CD4-positive, alpha-beta T cell treated with Interleukin-6 at 100 ng/mL for 8 hours (primary cell): ENCODE data around the gene SPATA12.

Experiments used
- DNase-seq: peaks from one replicate; pipeline ENCODE4 v3.0.0-alpha.2; 2020; ENCODE audit warnings: mixed read lengths, low spot score

The SPATA12 gene, protein sequence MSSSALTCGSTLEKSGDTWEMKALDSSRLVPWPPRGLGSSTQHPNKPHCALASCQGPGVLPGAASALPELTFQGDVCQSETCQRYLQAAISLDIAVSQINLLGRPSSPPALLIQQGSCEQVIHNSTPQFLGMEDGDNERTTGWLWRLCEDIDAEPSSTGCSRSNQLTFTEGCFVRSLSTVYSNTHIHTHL

DNA sequence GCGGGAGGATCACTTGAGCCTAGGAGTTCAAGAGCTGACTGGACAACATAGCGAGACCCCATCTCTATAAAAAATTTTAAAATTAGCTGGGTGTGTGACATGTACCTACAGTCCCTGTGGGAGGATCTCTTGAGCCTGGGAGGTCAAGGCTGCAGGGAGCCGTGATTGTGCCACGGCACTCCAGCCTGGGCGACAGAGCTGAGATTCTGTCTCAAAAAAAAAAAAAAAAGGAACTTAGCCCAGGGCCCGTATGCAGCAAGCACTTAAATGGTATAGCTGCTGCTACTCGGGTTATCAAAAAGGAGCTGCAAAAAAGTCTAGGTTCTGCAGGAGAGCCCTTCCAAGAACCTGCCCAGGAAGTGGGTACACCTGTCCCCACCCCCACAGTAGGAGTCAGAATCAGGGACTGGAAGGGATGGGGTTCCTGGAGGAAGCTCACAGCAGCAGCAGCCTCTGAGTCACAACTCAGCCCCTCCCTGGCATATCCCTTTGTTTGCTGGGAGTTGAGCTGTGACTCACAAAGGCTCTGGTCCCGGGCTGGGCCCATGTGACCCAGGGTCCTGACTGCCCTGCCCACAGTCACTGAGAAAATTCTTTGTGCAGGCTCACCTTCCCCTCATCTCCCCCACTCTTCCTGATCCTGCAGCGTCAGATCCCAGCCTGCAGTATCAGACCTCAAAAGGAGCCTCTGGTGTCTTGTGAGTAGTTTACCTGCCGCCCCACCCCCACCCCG, at the start of gene SPATA12:
Gene SPATA12 (plus strand): TSS at position 576 of the 733 bp plus-strand sequence. CDS start 13,031 bp downstream, outside the sequence.
- DNase-seq: no peak

DNA sequence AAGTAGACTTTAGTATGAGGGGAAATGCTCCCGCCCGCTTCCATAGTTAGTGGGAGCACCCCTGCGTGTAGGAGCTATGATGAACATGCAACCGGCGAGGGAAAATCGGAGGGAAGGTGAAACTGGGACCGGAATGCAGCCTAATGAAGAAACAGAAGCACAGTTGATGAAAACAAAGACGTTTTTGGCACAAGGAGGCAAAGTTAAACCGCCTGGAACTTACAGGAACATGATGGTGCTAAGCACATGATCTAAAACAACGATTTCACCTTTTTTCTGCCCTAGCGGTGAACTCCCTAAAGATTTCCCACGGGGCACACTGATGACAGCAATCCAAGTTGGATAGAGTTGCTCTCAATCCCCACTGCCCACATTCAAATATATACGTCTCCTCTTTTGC, 49.4 kb upstream of the SPATA12 start:
- DNase-seq: no peak

DNA sequence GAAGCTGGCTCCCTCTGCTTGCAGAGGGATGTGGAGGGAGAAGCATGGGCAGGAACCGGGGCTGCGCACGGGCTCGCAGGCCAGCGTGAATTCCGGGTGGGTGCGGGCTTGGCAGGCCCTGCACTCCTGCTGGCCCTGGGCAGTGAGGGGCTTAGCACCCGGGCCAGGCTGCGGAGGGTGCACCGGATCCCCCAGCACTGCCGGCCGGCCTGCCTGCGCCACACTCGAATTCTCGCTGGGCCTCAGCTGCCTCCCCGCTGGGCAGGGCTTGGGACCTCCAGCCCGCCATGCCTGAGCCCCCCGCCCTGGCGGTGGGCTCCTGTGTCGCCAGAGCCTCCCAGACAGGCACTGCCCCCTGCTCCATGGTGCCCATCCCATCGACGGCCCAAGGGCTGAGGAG, 47.6 kb upstream of the SPATA12 start:
- DNase-seq: no peak

DNA sequence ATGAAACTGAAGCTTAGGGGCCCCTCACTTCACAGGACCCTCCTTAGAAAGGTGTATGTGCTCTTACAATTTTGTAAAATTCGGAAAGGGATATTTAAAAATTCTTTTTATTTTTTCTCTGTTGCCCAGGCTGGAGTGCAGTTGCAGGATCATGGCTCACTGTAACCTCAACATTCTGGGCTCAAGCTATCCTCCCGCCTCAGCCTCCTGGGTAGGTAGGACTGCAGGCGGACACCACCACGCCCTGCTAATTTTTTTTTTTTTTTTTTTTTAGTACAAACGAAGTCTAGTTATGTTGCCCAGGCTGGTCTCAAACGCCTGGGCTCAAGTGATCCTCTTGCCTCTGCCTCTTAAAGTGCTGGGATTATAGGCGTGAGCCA, 45.1 kb upstream of the SPATA12 start:
- no peak for DNase-seq

DNA sequence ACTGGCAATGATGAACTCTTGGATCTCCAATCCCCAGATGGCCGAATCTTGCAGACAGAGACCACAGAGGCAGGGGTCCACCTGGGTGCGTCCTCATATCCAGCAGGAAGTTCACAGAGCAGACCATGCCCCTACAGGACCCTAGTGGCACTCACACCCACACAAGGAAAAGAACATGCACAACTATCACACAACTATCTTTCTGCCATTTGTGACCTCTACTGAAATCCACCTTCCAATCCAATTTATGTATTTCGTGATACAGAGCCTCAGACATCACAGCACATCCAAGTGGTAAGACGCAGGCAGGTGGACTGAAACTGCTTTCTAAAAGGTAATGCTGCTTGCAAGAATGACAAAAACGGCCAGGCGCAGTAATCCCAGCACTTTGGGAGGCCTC, 44.6 kb upstream of the SPATA12 start:
- no peak for DNase-seq

DNA sequence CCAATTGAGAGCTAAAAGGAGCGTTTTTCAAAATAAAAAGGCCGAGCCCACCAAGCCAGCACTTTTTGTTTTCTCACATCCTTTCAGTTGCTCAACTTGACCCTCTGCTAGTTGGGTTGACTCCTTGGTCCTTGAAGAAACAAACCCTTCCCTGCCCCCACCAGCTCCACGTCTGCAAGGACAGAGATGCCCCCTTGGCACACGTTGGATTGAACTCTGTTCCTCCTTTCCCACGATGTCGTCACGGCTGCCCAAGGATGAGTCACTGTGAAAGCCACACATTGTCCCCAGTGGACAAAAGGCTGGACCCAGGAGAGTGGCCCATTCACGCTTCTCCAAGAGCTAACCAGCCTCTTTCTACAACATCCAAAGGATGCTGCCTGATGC, 43.0 kb upstream of the SPATA12 start:
- no peak for DNase-seq

DNA sequence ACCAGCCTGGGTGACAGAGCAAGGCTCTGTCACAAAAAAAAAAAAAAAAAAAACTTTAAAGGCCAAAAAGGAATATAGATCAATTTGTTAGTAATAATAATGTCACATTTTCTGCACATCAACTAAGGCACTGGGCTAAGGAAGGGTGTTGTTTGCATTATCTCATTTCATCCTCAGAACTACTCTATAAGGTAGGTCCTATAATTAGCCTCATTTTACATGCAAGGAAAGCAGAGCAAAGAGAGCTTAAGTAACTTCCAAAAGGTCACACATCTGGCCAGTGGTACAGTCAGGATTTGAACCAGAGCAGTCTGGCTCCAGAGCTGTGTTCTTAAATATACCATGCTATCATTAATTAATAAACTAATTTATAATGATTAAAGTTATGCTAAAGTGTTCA, 42.2 kb upstream of the SPATA12 start:
- DNase-seq: no peak

DNA sequence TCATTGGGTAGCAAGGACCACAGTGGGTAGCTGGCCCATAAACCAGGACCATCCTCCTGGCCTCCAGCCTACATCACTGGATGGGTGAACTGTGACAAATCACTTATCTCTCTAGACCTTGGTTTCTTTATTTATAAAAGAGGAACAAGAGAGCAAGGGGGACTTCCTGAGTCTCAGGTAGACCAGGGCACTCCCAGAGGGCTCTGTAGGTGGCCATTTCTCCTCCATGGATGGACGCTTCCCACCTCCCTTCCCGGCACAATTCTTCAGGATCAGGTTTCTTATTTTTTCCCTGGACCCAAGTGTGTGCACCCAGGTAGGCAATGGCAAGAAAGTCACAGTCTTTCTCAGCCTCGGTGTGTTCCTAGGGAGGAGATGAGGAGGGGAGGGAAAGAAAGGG, 41.4 kb upstream of the SPATA12 start:
- no peak for DNase-seq

DNA sequence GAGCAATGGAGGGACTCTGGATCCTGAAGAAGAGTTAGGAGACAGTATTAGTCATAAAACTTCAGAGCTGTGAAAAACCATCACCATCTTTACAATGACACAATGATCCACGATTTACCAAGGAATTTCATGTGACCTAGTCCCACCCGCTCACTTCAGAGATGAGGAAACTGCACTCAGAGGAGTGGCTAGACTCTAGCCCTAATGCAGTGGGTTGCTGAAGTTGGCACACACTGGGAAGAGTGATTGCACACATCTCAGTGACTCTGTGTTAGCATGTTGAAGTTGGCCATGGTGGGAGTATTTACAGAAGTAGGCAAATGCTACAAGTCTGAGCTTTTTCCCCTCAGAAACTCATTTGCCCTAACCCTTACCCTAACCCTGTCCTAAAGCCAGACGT, 35.2 kb upstream of the SPATA12 start:
- DNase-seq: no peak

DNA sequence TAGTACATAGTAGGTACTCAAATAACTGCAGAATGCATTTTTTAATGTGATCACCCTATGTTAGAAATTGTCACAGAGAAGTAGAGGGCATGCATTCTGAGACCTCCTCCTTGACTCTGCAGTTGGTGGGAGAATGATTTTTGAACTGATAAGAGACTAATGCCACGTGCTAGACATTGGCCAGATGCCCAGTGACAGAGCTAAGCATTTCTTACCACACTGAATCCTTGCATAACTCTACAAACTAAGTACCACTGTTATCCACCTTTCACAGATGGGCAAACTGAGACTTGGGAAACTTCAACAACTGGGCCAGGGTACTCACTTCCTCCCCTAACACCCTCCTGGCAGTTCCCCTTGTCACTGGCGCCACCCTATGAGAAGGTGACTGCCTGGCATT, 33.5 kb upstream of the SPATA12 start:
- no peak for DNase-seq

DNA sequence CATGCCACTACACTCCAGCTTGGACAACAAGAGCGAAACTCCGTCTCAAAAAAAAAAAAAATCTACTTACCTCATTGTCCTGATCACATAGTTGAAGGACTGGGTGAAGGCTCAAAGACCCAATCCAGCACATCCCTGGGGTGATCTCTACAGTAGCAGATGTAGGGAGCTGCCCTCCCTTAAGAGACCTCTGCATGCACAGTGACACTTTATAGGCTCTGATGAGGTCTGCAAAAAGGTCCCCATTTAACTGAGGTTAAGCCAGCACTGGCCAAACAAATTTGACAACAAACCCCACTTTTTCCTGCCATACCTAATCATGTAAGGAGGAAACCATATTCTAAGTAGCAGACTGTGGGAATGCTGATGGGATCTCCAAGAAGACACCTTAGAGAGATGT, 31.1 kb upstream of the SPATA12 start:
- DNase-seq: no peak

DNA sequence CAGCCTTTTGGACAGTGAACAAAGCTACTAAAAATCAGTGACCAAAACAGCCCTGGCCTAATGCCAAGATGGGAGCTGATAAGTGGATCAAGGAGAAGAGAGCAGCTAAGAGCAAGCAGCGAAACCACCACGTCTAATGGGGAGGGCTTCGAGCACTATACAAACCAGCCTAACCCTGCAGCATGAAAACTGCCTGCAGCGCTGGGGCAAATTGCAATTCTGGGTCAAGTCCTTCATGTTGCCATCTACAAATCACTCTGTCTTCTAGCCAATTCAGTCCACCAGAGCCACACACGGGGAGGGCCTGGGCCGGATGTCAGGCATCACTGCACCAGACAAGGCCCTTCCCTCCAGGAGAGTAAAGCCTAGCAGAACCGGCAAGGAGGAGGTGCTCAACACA, 30.5 kb upstream of the SPATA12 start:
- DNase-seq: no peak

DNA sequence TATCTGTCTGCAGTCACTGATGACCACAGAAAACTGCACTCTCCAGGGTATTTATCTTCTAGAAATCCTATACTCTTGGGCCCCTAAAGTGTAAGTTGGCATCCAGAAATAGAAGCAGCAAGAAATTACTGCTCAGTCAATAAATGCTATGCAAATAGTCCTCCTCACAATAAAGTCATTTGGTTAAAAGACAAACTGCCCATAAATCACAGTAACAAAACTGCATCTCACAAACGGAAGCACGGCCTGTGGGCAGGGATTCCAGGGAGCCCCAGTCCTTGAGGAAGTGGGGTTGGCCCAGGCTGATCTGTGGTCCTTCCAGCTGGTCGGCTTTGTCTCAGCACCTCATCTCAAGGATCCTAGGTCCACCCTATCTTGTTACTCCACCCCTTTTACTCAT, 29.7 kb upstream of the SPATA12 start:
- DNase-seq: no peak

DNA sequence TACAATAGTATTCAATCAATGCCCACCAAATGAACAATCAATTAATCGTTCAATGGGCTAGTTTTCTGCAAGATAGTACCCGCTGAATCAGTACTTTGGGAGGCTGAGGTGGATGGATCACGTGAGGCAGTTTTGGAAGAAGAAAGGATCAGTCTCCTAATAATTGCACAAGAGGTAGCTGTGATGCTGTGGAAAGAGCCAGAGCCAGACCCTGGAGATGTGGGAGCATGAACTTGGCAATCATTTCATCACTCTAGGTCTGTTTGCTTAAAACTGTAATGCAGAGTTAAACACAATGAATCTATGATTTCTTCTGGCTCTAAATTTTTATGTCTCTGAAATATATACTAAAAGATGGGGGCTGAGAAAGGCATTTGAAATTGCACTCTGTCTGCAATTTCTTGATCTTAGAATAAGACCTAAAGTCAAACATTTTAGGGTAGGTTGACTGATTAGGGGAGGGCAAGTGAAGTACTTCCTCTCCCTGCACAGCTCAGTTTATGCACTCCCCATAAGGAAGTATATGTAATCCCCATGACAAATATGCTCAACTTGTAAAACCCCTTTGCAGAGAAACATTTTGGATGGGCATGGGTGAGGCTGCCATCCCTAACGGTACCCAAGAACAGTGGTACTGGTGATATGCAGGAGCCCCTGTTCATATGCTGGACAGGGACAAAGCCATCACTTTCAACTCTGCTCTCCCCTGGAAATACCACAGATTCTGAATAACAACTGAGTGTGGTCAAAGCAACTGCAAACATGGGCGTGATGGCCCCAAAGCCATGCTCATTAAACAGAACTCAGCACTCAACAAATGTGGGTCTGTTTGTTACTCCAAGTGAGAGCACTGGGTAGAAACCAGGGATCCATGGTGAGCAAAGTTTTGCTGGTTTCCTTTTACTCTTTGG, 28.6 kb upstream of the SPATA12 start:
- no peak for DNase-seq

DNA sequence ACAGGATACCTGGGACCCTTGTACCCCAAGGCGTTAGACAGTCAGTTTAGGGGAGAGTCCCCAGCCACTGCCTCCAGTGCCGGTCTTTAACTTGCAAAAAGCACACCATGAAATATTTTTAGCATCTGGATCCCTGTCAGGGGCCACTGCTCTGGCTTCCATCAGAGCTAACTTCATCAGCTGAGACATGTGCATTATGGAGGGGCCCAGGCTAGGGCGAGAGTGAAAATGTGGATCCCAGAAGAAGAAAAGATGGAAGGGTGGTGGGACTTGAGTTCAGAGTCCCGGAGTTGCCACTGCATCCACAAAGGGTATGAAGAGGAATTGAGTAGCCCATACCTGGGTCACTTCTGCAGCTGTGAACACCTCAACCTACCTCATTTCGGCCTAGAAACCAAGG, 23.5 kb upstream of the SPATA12 start:
- DNase-seq: no peak

DNA sequence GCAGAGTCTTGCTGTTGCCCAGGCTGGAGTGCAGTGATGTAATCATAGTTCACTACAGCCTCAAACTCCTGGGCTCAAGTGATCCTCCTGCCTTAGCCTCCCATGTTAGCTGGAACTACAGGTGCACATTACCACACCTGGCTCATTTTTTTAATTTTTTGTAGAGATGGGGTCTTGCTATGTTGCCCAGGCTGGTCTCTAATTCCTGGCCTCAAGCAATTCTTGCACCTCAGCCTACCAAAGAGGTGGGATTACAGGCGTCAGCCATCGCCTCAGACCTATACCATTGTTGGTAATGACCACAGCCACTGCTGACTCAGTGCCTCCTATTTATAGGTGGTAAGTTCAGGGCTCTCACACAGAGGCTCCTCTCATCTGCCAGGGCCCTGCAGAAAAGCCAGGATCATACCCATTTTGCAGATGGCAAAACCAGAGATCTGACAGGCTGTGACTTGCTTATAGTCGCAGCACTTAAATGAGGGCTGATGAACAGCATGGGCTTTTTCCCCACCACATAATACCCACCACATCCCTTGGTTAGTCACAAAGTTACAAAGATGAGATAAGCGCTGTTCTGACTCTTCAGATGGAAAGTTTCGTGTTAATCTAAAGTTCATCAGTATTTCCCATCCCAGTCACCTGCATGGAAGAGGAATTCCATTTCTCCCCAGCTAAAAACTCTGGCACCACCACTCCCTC, 21.8 kb upstream of the SPATA12 start:
- no peak for DNase-seq

DNA sequence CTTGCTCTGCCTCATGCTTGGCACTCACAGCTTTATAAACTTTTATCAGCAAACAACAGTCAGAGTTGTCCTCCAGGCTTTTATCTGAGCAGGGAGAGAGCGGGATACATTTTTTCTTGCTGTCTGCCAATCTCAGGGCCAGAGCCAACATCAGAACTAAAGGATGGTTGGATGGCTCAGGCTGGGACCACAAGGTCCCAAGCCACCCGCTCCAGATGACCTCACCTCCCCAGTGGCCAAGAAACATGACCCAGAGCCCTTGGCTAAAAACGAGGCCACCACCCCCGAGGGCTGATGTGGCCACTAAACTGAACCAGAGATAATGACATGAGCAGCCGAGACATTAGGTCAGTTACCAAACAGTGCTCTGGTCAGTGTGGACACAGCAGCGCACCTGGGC, 18.8 kb upstream of the SPATA12 start:
- no peak for DNase-seq

DNA sequence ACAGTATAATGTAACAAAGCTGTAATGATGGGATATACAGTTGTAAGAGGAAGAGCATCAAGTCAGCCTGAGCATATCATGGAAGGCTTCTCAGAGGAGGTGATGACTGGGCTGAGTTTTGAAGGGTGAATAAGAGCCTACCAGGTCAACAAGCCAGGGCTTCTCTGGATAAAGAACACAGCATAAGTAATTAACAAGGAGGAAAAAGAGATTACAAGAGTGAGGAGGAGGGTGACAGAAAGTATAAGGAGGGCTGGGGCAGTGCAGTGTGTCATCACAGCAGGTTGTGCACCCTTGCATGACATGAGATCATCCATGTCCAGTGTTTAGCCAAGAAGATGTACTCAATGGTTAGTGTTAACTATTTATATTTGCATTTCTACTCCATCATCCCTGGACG, 16.9 kb upstream of the SPATA12 start:
- DNase-seq: no peak

DNA sequence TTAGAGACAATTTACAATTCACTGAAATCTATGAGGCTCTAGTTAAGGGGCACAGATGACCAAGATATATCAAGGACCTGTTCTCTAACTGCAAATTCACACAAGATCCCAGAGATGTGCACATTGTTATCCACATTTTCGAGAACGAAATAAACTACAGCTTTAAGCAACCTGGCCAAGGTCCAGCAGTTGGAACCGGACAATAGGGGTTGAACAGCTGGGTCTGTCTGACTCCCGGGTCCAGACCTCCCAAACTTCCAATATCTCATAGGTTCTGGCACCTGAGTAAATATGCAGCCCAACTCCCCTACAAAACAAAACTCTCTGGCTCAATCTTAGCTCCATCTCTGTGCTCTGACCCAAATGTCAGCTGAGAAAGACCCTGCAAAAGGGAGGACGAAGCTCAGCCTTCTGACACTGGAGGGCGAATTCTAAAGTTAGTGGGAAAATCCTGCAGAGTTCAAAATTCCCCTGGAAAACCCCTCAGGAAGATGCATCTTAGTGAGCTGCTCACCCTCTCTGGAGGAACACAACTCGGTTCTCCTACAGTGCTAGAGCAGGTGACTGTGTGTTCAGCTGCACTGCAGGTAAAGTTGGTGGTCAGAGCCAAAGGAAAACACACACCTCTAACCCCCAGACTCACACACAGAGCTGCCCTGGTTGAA, 14.2 kb upstream of the SPATA12 start:
- DNase-seq: no peak

DNA sequence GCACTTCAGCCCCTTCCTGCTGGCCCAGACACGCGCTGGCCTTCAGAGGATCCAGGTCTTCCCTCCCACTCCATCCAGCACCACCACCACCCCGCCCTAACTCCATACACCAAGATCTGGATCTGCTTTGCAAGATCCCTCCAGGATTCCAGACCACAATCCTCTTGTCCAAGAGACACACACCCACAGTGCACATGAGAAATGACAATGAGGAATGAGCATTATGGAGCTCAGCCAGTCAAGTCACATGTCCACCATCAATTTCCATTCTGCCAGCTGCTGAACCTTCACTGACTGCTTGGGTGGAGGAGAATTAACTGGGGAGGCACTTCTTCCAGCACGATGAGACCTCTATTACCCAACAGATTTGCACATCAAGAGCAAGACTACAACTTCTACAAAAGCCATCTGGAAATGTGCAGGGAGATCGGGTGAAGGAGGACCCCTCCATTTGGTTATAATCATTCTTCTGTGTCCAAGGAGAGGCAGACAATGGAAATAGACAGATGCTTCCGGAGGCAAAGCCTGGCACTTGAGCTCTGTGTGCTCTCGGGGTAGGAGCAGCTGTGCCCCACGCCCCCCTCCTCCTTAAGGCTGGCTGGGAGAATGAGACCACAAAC, 12.3 kb upstream of the SPATA12 start:
- no peak for DNase-seq

DNA sequence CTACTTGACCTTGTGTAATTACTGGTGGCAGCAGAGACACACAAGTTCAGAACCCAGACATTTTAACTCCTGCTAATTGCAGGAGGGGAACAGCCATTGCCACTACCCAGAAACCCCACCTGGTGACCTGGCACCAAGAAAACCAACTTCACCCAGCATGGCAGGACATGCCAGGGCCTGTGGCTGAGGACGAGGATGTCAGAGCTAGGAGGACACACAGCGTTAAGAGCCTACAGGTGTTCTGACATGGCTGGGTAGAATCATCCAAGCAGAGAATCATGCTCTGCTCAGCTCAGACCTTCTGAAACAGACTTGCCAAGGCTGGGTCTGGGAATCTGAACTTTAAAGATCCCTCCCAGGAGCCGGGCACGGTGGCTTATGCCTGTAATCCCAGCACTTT, 11.7 kb upstream of the SPATA12 start:
- DNase-seq: no peak

DNA sequence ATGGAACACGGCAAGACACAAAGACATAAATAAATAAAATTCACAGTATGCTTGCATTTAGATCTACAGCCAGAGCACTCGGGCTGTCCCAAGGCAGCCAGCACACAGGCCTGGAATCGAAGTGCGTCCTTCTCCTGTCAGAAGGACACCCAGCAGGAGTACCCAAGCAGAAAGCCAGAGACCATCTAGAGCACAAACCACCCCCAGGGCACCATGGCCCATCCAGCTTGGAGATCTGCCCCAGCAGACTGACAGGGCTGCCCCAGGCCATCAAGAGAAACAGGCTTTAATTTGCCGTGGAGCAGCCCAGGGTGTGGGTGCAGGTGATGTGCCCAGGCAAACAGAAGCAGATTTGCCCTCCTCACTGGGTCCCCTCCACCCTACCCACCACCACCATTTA, 7.8 kb upstream of the SPATA12 start:
- no peak for DNase-seq
